OCI-LY7 (cell line): ENCODE data around the gene PRIMPOL. TPM values are rescaled to one million over a fixed set of nuclear protein-coding genes. Genes with fewer than 3 reads are reported as not detected.

Source experiments
- BruUV-seq: library from RNA; stranded (reverse); fragments of 400-500 nt; replicated peaks from 2 replicates; lab custom pipeline; 2021; lab: Mats Ljungman, UMichigan
- CTCF ChIA-PET: fragments of 300-600 bp; sonication (Branson Sonifier 250); formaldehyde crosslinking; loops from one replicate; lab custom pipeline; 2022; ENCODE audit warnings: antibody characterized with exemption; ENCODE audit not compliant: unreplicated experiment; lab: Charles Lee
- POLR2A ChIA-PET: fragments of 300-600 bp; sonication (Branson Sonifier 250); formaldehyde crosslinking; loops from one replicate; lab custom pipeline; 2022; ENCODE audit warnings: antibody characterized with exemption; lab: Charles Lee
- DNase-seq: peaks from one replicate; pipeline ENCODE4 v3.0.0-alpha.2; 2015; ENCODE audit warnings: low spot score
- H2AFZ ChIP-seq: fragments of 200-600 bp; sonication (generic), shearing (Covaris generic); 2 replicates; pipeline ENCODE4 v1.6.1; 2014; ENCODE audit warnings: mild to moderate bottlenecking, antibody characterized with exemption, low read length, moderate library complexity
- H3K27ac ChIP-seq: fragments of 200-600 bp; sonication (generic); 2 replicates; pipeline ENCODE4 v1.5.1; 2014; ENCODE audit warnings: mixed run types, low read depth, mild to moderate bottlenecking, moderate library complexity, low read length, inconsistent platforms; ENCODE audit not compliant: poor library complexity, severe bottlenecking
- H3K36me3 ChIP-seq: fragments of 200-600 bp; sonication (generic); 2 replicates; pipeline ENCODE4 v1.6.1; 2014; ENCODE audit warnings: mild to moderate bottlenecking, antibody characterized with exemption, low read length, moderate library complexity, mixed read lengths; ENCODE audit not compliant: insufficient read depth
- H3K4me1 ChIP-seq: fragments of 200-600 bp; sonication (generic); 2 replicates; pipeline ENCODE4 v1.5.1; 2014; ENCODE audit warnings: mild to moderate bottlenecking, low read length; ENCODE audit not compliant: insufficient read depth, poor library complexity, severe bottlenecking
- H3K4me2 ChIP-seq: fragments of 200-600 bp; sonication (generic); 2 replicates; pipeline ENCODE4 v1.6.1; 2014; ENCODE audit warnings: mild to moderate bottlenecking, low read length
- H3K4me3 ChIP-seq: fragments of 200-600 bp; sonication (generic); 2 replicates; pipeline ENCODE4 v1.5.1; 2014; ENCODE audit warnings: mild to moderate bottlenecking, low read depth, low read length; ENCODE audit not compliant: poor library complexity, severe bottlenecking
- H3K79me2 ChIP-seq: fragments of 200-600 bp; sonication (generic); 2 replicates; pipeline ENCODE4 v1.6.1; 2016; ENCODE audit warnings: low read depth, mild to moderate bottlenecking, low read length, moderate library complexity, mixed read lengths; ENCODE audit not compliant: insufficient read depth
- H3K9me2 ChIP-seq: fragments of 200-600 bp; sonication (generic); 2 replicates; pipeline ENCODE4 v1.6.1; 2016; ENCODE audit warnings: mild to moderate bottlenecking, low read length, mixed read lengths; ENCODE audit not compliant: insufficient read depth
- H3K9me3 ChIP-seq: fragments of 200-600 bp; sonication (generic); 2 replicates; pipeline ENCODE4 v1.6.1; 2014; ENCODE audit warnings: mild to moderate bottlenecking, mixed run types, low read length, mixed read lengths
- H4K20me1 ChIP-seq: fragments of 200-600 bp; sonication (generic); 2 replicates; pipeline ENCODE4 v1.6.1; 2014; ENCODE audit warnings: mild to moderate bottlenecking, antibody characterized with exemption, low read length, moderate library complexity, mixed read lengths; ENCODE audit not compliant: insufficient read depth
- EZH2phosphoT487 ChIP-seq: fragments of 200-600 bp; sonication (generic); IDR thresholded peaks from 2 replicates; pipeline ENCODE4 v1.6.1; 2018; ENCODE audit warnings: low read depth, borderline replicate concordance, mild to moderate bottlenecking, mixed run types, antibody characterized with exemption, low read length, moderate library complexity, mixed read lengths
- intact Hi-C: fragments of 100-400 bp; cut with micrococcal nuclease; formaldehyde crosslinking; loops from one replicate; pipeline ENCODE4 v1.10.0; 2022; ENCODE audit not compliant: unreplicated experiment
- total RNA-seq, 2 experiments: library from RNA; depleted of rRNA in 1 of 2; stranded (reverse); fragments of >200 nt in 1 of 2; shearing (Covaris generic) in 1 of 2; gene quantifications; 2 replicates each; pipeline ENCODE4 v1.2.3, GENCODE V29; 2014 to 2022
- TF ChIP-seq, protein P1 (sequence below): fragments of 200-600 bp; sonication (generic); conservative IDR thresholded peaks from 2 replicates; pipeline ENCODE4 v1.5.1; 2014; ENCODE audit warnings: mild to moderate bottlenecking, antibody characterized with exemption, low read length, moderate library complexity, mixed read lengths

PRIMPOL gene
- total RNA-seq, 2 experiments from 2014 or later: 8.8 to 23.4 TPM

DNA sequence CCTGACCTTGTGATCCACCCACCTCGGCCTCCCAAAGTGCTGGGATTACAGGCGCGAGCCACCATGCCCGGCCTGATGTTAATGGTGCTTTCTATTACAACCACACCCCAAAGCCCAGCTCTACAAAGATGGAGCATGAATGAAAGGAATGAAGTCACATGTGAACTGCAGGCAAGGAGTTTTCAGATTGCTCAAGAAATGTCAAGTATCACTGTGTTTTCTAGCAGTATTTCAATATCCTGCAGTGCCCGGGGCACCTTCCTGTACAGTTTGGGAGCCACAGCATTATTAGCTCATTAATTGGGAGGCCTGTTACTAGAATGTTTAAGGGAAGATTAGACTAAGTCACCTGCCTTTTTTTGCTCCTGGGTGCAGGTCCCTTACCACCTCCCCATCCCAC is 40.1 kb downstream of the PRIMPOL start:
- no peaks in the 10 kb centered on the region for H3K9me2 ChIP-seq
- POLR2A ChIA-PET: interaction anchor here (0.6 to 0.7 kb wide), 2 partner anchors 18 to 70 kb away, joined by 6 to 8 read pairs; no protein-coding TSS in a partner anchor
- no TSS peak for BruUV-seq
- no peak for DNase-seq
- CTCF ChIA-PET: interaction anchor here (0.6 to 0.8 kb wide), 2 partner anchors 14 to 44 kb away, joined by 3 read pairs; partner anchors contain the start of gene CENPU
- peaks cover 39% of the 10 kb centered on the region for H3K36me3 ChIP-seq
- H3K79me2 ChIP-seq: no peaks in the 10 kb centered on the region
- H3K4me1 ChIP-seq: no peaks in the 10 kb centered on the region
- H3K4me2 ChIP-seq: no peak overlapping the region
- no peaks in the 10 kb centered on the region for H4K20me1 ChIP-seq
- H2AFZ ChIP-seq: no peak overlapping the region
- intact Hi-C loops: no loop called here
- TF ChIP-seq EZH2phosphoT487: no peak
- TF ChIP-seq, protein P1, sequence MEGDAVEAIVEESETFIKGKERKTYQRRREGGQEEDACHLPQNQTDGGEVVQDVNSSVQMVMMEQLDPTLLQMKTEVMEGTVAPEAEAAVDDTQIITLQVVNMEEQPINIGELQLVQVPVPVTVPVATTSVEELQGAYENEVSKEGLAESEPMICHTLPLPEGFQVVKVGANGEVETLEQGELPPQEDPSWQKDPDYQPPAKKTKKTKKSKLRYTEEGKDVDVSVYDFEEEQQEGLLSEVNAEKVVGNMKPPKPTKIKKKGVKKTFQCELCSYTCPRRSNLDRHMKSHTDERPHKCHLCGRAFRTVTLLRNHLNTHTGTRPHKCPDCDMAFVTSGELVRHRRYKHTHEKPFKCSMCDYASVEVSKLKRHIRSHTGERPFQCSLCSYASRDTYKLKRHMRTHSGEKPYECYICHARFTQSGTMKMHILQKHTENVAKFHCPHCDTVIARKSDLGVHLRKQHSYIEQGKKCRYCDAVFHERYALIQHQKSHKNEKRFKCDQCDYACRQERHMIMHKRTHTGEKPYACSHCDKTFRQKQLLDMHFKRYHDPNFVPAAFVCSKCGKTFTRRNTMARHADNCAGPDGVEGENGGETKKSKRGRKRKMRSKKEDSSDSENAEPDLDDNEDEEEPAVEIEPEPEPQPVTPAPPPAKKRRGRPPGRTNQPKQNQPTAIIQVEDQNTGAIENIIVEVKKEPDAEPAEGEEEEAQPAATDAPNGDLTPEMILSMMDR: no peak
- H3K4me3 ChIP-seq: no peak overlapping the region
- H3K9me3 ChIP-seq: no peaks in the 10 kb centered on the region
- H3K27ac ChIP-seq: no peak overlapping the region

DNA sequence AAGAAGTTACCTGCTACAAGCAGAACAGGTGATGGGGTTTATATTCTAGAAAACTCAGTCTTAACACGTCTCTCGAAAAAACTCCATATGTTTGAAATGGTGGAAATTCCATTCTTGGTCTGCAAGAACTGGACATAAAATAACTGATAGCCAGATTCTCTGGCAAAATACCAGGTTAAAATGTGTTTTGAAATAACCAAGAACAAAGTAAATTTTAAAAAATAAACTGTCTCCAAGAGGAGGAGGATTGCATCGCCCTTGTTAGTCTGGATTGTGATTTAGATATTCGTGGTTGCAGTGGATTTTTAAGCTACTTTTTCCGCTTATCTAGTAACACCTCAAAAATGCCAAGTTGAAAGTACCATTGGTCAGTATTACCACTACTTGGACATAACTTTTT is 43.5 kb downstream of the PRIMPOL start:
- Histone ChIP-seq H4K20me1 (no peaks in the 10 kb centered on the region), H2AFZ (no peak overlapping the region), H3K4me2 (no peak overlapping the region), H3K36me3 (peaks cover 72% of the 10 kb centered on the region), H3K9me3 (no peaks in the 10 kb centered on the region), H3K4me3 (no peak overlapping the region), H3K4me1 (no peaks in the 10 kb centered on the region), H3K79me2 (no peaks in the 10 kb centered on the region), H3K9me2 (no peaks in the 10 kb centered on the region), H3K27ac (no peak overlapping the region)
- intact Hi-C loops: no loop called here
- TF ChIP-seq EZH2phosphoT487: no peak
- TF ChIP-seq, protein P1: no peak
- no TSS peak for BruUV-seq
- ChIA-PET CTCF (no interaction called here), POLR2A (interaction anchor here (1.1 kb wide), 1 partner anchor 30 kb away, joined by 4 read pairs; no protein-coding TSS in a partner anchor)
- DNase-seq: no peak

DNA sequence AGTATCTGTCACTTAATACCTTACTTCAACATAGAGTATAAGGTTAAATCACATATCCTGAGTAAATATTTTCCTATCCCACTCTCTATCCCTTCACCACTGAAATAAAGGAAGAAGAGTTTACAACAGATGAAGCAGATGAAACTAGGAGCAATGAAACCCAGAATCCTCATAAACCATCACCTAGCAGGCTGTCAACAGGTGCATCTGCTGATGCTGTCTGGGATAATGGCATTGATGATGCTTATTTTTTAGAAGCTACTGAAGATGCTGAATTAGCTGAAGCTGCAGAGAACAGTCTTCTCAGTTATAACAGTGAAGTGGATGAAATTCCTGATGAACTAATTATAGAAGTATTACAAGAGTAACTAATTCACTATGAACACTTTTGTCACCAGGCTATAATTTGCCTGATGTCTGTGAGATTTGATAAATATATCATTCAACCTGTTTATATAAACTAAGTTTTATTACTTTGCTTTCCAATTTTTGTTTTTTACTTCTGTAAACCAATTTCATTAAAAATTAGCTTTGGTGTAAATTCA is 44.9 kb downstream of the PRIMPOL start:
- TF ChIP-seq, protein P1: no peak
- TF ChIP-seq EZH2phosphoT487: no peak
- no peak overlapping the region for H3K4me2 ChIP-seq
- no peak for DNase-seq
- BruUV-seq: no TSS peak
- H3K4me1 ChIP-seq: no peaks in the 10 kb centered on the region
- no peak overlapping the region for H3K4me3 ChIP-seq
- H2AFZ ChIP-seq: no peak overlapping the region
- POLR2A ChIA-PET: interaction anchor here (0.7 to 1.6 kb wide), 8 partner anchors 9 to 31 kb away, joined by 3 to 5 read pairs (median 4); no protein-coding TSS in a partner anchor
- H3K36me3 ChIP-seq: peaks cover 82% of the 10 kb centered on the region
- no peaks in the 10 kb centered on the region for H4K20me1 ChIP-seq
- no peak overlapping the region for H3K27ac ChIP-seq
- intact Hi-C loops: no loop called here
- H3K79me2 ChIP-seq: no peaks in the 10 kb centered on the region
- CTCF ChIA-PET: no interaction called here
- H3K9me3 ChIP-seq: no peaks in the 10 kb centered on the region
- H3K9me2 ChIP-seq: no peaks in the 10 kb centered on the region
